LNCaP clone FGC (cell line): ENCODE measurements around the gene SLC35A2.

ENCODE experiments used
- DNase-seq: peaks from one replicate; pipeline ENCODE4 v3.0.0-alpha.2; 2011; ENCODE audit warnings: low read depth
- H3K4me3 ChIP-seq: 2 replicates; pipeline ENCODE4 v1.5.1; 2011; ENCODE audit warnings: mild to moderate bottlenecking, low read depth, low read length, control low read depth
- CTCF ChIP-seq: IDR thresholded peaks from 2 replicates; pipeline ENCODE4 v1.5.1; 2012; ENCODE audit warnings: mild to moderate bottlenecking; ENCODE audit not compliant: control insufficient read depth, insufficient read depth; ENCODE audit errors: extremely low read depth

Gene SLC35A2

GRCh38 chrX:48927123-48927522 lies 15.7 kb upstream of the SLC35A2 start:
- no peak overlapping the region for H3K4me3 ChIP-seq
- TF ChIP-seq CTCF = no peak
- no peak for DNase-seq

- DNase-seq = no peak
- no peak for TF ChIP-seq CTCF
- no peak overlapping the region for H3K4me3 ChIP-seq
Measured at GRCh38 chrX:48924270-48924669, 12.8 kb upstream of the SLC35A2 start.

GRCh38 chrX:48923771-48924170 lies 12.3 kb upstream of the SLC35A2 start:
- no peak overlapping the region for H3K4me3 ChIP-seq
- no peak for TF ChIP-seq CTCF
- DNase-seq = no peak

- H3K4me3 ChIP-seq = no peak overlapping the region
- DNase-seq = no peak
- no peak for TF ChIP-seq CTCF
Measured at GRCh38 chrX:48920718-48921104, 9.3 kb upstream of the SLC35A2 start.

- DNase-seq = no peak
- no peak for TF ChIP-seq CTCF
- H3K4me3 ChIP-seq = peak overlapping the region; percentile 78
Measured at GRCh38 chrX:48919947-48920717, 8.7 kb upstream of the SLC35A2 start.

GRCh38 chrX:48919360-48919841 lies 8.0 kb upstream of the SLC35A2 start:
- no peak for DNase-seq
- peak overlapping the region; percentile 78 for H3K4me3 ChIP-seq
- no peak for TF ChIP-seq CTCF
